ENCODE data around the gene SPAG16.

The SPAG16 gene

DNA sequence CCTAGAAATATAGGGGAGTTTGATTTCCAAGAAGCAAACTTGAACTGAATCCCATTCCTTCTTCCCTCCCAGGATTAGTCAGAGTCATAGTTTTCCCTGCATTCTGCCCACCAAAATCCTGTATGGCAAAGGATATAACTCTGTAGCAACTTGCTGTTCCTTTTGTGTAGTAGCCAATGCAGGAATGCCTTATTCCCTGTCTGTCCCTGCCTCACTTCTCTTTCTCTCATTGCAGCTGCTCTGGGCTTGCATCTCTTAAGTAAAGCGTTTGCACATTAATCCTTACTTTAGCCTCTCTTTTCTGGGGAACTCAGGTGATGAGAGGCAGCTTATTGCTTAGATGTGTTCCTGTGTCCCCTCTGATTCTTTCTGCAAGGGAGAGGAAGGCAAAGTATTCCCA is 793.5 kb downstream of the SPAG16 start:
- no peak for DNase-seq (ENCODE audit: low read depth)

DNA sequence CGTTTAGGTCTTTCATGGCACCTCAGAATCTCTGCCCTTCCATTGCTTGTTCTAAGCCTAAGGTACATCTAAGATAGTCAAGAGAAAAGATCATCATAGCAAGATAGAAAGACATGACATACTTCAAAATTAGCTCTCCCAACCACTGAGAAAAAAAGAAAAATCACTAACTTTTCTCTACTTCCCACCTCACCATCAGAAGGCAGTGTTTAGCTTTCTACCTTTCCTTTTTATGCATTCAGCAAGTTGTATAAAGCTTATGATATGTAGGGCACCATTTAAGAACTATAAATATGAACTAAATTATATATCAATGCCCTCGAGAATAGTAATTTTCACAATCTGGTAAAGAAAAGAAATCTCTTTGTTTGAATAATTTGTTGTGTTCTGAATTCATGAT is 794.8 kb downstream of the SPAG16 start:
- DNase-seq (ENCODE audit: low read depth) = no peak

DNA sequence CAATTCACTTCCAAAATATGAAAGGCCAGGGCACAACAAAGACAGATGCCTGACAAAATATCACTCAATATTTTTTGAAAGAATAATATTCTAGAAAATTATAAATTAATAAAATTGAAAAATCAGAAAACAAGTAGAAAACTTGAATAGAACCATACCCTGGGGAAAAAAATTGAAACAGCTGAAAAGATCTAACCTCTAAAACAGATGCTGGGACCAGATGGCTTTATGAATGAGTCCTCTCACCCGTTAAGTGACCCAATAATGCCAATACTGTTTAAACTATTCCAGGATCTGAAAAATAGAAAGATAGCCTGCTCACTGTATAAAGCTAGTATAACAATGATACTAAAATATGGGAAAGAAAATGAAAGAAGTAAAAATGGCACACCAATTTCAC is 804.3 kb downstream of the SPAG16 start:
- DNase-seq (ENCODE audit: low read depth) = no peak

DNA sequence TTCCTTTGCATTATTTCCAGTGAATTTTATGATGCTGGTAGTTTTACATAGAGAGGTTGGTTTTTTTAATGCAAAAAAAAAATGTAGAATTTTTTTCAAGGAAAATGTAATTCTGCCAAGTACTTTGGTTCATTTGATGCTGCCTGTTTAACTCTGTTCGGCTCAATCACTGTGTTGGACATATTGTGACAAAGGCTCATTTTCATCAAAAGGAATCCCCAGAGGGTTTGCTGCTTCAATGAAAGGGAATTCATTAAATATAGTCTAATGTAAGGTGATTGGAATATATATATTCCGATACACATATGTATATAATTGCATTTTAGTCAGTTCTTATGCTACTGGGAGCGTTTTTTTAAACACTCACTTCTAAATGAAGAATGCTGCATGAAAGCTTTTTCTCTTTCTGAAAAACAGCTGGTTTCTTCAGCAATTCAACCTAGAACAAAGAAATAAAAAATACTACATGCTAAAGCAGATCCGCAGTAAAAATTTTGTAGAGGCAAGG is 812.0 kb downstream of the SPAG16 start:
- DNase-seq (ENCODE audit: low read depth) = no peak

DNA sequence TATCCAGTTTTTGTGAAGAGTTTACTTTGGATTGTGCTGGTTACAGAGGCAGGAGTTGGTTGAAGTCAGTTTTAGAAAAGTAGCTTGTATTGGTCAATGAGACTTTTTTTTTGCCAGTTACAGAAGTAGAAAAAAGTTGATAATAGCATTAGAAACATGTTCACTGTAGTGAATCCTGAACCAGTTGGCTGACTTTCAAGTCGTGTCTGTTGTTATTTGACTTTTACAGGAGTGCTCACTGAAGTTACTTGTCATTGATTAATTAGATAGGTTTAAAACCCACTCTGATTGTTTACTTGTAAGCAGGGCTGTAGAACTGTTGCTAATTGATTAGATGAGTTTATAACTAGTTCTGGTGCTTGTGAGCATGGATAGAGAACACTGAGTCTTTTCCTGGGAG is 814.5 kb downstream of the SPAG16 start:
- DNase-seq (ENCODE audit: low read depth) = no peak

DNA sequence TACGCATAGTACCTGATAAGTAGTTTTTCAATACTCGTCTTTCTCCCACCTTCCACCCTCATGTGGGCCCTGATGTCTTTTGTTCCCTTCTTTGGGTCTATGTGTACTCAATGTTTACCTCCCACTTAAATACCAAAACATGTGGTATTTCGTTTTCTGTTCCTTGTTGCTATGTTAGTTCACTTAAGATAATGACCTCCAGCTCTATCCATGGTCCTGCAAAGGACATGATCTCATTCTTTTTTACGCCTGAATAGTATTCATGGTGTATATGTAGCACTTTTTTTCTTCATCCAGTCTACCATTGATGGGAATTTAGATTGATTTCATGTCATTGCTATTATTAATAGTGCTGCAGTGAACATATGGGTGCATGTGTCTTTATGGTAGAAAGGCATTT is 816.2 kb downstream of the SPAG16 start:
- no peak for DNase-seq (ENCODE audit: low read depth)

DNA sequence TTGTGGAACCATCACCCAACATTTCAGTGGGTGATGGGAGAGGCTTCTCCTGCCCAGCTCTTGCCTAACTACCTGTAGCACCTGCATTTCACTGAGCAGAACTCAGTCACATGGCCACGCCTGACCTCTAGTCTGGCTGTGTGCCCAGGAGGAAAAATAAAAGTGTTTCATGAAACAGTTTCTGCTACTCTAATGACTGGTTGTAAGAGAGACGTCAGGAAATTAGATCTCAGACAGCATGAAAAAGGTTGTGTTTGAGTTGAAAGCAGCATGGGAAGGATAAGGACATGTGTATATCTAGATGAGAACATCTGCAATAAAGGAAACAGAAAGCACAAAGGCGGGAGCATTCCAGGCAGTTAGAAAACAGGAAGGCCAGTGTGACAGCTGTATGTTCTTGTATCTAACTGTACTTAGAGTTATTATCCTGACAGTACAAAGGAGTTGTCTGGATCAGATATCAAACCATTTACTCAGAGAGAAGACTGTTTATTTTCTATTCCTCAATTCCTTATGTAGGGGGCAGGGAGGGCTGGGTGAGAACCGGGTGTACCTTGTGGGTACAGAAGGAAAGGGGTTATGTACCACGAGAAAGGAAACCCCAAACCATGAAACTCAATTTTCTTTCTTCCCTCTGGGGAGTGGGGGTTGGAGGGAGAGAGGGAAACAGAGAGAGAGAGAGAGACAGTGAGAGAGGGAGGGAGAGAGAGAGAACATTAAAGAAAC is 819.2 kb downstream of the SPAG16 start:
- DNase-seq (ENCODE audit: low read depth) = peak; percentile 9

DNA sequence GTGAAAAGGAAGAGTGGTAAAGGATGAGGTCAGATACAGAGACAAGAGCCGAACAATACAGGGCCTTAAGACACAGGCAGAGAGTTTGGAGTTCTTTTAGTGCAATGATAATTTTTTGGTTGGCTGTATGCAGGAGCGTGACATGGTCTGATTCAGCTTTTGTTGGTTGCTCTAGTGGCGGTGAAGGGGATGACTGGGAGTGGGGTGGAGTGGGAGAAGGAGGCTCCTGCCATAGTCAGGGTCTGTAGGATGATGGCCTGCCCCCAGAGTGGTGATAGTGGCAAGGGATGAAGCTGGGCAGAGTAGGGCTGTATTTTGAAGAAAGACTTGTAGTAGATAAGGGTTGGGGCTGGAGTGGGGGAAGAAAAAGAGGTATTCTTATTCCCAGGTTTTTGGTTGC is 820.0 kb downstream of the SPAG16 start:
- no peak for DNase-seq (ENCODE audit: low read depth)

DNA sequence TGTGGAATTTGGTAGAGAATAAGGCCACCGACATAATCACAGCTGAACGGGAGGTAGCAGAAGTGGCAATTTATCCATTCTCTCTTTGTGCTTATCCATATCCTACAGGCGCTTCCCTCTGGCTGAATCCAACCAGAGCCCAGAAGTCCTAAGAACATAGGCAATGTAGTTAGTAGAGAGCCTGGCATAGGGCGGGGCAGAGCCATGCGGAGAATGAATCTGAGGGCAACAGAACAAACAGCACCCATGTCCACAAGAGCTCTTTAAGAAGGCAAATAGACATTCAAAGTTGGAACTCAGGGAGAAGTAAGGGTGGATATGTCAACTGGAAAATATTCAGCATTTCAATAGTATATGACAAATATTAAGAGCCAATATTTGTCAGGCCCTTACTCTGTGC is 820.7 kb downstream of the SPAG16 start:
- no peak for DNase-seq (ENCODE audit: low read depth)

DNA sequence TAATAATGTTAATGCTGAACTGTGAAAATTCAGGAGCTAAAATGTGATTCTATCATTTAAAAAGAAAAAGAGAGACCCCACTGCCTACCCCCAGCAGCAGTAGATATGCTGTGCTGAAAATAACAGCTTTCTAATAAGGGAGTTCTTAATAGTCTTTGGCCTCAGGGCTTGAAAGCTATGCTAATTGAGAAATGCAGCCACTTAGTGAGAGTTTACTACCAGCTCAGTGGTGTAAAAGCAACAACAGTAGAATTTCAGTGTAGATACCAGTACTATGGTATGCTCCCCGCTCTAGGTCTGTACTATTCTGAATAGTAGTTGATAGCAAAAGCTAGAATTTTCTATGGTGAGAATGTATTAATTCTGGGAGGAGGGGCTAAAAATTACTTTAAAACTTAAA is 823.5 kb downstream of the SPAG16 start:
- DNase-seq (ENCODE audit: low read depth) = no peak

DNA sequence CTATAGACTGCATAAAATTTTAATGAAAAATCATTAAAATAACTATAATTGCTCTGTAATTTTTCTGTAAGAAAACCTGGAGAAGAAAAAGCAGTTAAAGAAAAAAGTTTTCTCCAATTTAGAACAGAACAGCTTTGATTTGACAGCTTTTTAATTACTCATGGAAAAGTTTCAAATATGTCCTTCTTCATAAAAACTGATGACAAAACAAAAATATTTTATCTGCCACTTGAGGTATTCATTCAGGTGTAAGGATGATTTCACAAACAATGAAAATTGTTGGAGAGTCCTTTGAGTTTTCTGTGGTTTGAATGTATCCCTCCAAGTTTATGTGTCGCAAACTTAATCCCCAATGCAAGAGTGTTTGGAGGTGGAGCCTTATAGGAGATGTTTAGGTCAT is 824.3 kb downstream of the SPAG16 start:
- no peak for DNase-seq (ENCODE audit: low read depth)

DNA sequence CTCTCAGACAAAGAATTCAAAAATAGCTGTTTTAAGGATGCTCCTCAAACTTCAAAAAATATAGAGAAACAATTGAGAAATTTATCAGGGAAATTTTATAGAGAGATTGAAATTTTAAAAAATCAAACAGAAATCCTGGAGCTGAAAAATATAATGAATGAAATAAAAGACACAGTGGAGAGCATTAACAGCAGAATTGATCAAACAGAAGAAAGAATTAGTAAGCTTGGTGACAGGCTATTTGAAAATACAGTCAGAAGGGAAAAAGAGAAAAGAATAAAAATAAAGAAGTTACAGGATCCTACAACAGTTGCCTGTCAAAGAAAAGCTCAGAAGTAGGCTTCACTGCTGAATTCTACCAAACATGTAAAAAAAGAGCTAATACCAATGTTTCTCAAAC is 832.8 kb downstream of the SPAG16 start:
- no peak for DNase-seq (ENCODE audit: low read depth)

DNA sequence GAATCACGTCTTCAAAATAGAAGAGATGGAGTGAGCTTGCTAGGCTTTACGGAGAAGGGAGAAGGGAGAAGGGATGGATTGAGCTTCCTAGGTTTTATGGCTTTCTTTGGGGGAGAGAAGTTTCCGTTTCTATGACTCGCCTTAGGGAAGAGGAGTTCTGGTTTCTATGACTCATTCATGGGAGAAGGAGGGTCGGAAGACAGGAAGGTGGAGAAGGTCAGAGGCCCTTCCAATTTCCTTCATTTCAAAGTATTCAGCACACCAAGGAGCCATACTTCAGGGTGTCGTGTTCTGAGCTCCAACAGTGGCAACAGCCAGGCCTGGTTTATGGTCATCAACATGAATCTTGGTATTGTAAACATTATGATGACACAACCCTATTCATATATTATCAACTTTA is 841.9 kb downstream of the SPAG16 start:
- no peak for DNase-seq (ENCODE audit: low read depth)

DNA sequence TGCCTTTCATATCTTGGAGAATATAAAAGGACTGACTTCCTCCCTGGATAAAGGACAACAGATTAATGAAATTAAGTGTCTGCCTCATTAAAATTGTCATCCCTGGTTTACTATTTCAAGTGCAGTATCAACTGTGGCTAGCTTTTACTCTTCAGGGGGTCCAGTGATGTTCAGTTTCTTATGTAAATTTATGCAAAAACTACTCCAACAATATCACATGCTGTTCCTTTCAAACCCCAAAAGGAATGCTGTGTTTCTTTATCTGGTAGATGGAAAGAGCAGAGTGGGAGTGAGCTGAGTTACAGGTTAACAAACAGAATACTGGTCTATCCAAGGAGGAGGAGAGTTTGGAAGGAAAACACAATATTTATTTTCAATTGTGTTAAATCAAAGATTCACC is 842.9 kb downstream of the SPAG16 start:
- no peak for DNase-seq (ENCODE audit: low read depth)

DNA sequence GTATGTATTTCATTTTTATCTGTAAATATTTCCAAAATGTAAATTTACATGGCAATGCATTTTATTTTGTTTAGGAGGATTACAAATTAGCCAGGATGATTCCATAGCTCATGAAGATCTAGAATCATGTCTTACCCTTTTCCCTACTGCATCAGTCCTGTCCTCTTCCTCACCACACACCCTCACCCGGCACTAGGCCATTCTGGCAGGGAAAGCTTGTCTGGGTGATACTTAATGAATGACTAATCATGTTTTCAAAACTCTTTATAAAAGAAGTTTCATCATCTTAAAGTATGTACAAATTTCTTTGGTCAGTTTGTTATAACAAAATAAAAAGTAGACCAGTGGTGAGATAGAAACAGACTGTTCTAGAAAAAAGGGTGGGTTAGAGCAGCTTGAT is 843.3 kb downstream of the SPAG16 start:
- peak; percentile 79 for DNase-seq (ENCODE audit: low read depth)

DNA sequence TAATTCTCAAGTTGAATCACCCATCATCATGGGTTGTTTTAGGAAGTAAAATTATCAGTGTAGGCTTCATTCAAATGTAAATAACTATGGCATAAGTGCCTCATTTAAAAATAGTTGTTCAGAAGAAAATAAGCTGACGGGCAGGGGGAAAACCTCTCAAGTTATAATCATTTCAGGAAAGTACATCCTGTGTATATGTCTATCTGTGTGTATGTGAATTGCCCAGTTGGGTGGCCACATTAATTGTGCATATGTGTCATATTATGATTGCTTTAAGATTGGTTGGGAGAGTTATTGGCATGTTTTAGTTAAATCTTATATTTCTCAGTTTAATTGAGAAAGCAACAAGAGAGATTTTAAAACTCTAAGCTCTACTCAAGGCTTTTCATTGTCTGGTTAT is 843.8 kb downstream of the SPAG16 start:
- no peak for DNase-seq (ENCODE audit: low read depth)

DNA sequence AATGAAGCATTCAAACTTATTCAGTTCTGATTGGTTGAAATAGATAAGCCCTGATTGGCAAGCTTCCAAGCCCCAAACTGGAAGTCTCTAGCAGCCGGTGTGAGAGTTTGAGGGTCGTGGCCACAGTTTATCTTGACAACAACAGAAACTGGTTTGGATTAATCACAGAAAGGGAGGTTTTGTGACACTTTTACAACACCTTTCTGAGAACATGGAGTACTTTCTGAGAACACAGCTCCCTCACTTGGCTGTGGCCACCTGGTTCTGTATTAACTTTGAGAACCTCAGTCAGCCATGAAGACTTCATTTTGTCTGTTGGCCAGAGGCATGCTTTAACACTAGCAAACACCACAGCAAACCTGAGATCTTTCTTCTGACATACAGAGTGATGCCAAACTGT is 845.9 kb downstream of the SPAG16 start:
- DNase-seq (ENCODE audit: low read depth) = no peak

DNA sequence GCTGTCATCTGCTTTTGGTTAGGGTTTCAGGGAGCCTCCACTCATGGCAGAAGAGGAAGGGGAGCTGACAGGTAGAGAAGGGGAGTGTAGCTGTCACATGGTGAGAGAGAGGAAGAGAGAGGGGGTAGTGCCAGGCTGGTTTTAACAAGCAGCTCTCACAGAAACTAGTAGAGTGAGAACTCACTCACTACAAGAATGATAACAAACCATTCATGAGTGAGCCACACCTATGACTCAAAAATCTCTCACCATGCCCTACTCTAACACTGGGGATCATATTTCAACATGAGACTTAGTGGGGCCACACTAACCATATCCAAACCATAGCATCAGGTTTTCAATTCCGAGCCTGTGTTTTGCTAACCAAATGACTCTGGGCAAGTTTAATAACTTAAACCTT is 851.7 kb downstream of the SPAG16 start:
- DNase-seq (ENCODE audit: low read depth) = no peak

DNA sequence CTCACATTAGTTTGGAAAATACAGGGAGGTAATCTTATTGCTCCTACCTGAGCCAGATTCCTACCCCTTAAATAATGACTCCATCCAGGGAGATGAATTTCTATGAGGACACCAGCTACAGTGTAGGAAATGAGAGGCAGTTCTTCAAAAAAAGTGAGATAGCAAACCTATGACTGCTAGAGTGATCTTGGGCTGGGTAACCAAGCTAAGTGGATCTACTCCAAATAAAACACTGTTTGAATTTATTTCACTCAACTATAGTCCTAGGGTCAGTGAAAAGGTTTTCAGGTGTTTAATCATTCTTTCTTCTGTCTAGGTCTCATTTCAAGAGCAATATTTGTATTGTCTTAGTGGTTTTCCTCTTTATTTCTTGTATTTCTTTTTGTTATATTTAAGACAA is 854.5 kb downstream of the SPAG16 start:
- no peak for DNase-seq (ENCODE audit: low read depth)

DNA sequence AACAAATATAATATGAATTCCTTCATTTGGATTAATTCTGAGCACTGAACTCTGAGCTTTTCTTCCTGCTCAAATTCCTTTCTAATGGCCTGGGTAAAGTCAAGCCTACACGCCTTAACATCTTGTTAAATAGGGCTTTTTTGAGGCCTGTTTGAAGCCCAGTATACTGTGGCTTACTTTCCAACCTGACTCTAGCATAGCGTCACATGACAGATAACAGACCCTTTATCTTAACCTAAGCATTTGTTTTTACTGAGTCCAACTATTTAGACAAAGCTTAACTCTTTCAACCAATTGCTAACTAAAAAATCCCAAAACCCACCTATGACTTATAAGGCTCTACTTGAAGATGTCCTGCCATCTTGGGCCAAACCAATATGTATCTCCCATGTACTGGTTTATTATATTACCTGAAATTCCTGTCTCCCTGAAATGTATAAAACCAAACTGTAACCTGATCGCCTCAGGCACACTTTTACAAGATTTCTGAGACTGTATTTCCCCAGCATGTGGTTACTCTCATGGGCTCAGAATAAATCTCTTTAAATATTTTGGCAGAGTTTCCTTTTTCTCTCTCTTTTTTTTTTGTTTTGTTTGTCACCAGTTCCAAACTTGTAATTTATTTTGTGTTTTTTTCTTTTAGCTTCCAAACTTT is 855.5 kb downstream of the SPAG16 start:
- no peak for DNase-seq (ENCODE audit: low read depth)

DNA sequence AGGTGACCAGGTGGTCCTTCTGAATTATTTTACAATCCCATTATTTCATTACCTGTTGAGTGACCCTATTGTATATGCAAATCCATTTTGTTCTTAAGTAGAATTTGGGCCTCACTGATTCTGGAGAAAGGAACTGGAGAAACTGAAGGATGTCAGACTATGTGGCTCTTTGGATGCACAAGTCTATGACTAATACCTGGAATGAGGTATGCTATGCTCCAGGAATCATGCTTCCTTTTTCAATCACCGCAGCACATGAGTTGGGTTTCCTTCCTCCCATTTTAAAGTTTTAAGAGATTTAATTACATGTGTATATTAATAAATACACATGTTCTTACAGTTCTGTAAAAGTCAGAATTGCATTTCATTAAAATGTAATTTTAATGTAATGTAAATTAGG is 872.7 kb downstream of the SPAG16 start:
- no peak for DNase-seq (ENCODE audit: low read depth)

DNA sequence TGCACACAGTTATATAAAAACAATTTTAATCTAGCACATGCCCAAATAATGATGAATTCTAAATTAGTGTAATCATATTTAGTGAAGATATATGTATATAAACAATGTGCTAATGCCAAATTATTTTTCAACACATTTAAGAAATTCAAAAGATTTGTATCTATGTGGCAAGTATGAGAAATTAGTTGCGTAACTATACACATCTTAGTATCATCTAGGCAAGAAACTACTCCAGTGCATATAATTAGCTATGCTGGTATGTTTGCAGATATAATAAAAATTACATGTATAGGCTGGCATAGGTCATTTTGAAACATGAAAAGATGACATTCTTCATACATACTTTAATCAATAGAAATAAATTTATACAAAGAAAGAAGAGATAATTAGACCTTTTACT is 874.6 kb downstream of the SPAG16 start:
- DNase-seq (ENCODE audit: low read depth) = no peak

DNA sequence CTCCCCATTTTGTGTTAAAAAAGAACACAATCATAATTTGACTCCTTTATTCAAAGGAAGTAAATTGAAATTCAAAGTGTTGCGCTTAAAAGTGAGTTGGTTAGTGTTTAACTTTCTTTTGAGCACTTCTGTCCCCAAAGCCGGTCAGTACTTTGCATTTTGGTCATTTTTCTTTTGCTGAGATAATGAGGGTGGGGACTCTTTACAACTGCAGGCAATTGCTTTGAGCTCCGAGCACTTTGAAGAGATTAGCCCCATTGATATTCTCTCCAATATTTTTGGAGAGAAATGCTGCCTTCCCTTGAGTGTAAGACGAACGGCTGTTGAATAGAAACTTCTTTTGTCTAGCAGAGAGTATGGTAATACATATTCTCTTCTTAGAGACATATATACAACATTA is 885.0 kb downstream of the SPAG16 start:
- no peak for DNase-seq (ENCODE audit: low read depth)

DNA sequence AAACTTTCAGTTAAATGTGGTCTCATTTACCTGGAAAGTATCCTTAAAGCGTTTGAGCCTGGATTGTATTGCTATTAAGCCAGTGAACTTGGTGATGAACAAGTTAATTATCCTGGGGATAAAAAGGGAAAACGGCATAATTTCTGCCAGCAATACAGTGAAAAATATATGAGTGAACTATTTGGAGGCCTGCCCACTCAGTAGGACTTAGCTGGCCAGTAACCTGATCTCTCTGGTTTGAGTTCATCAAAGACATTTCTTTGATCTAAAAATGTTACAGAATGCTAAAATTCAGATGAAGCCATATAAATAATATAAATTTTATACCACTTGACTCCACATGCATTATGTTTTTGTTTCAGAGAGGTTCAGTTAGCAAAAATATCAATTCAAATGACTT is 885.5 kb downstream of the SPAG16 start:
- peak; percentile 27 for DNase-seq (ENCODE audit: low read depth)

All from fibroblast of gingiva (primary cell).